Right lung (tissue), 5 donors: ENCODE measurements around the gene CCDC87. TPM values are rescaled to one million over a fixed set of nuclear protein-coding genes. Genes with fewer than 3 reads are reported as not detected.
"Not testable (repeated sequence)": the region's sequence is repeated elsewhere in the genome, so short reads cannot be mapped to it uniquely, and the experiment has no call there.

ENCODE experiments used
- DNase-seq, 2 donors: peaks; one replicate each; pipeline ENCODE4 v3.0.0-alpha.2; 2013
- polyA plus RNA-seq, 5 donors: library from polyadenylated mRNA; unstranded; fragments of 120-200 nt; gene quantifications; one replicate each; pipeline versions ENCODE4 v1.2.1 to v1.2.3, GENCODE V29; 2013; ENCODE audit warnings: inconsistent platforms in 1 of 5, low replicate concordance in 1 of 5; ENCODE audit not compliant: insufficient read length in 5 of 5, insufficient read depth in 1 of 5

The CCDC87 gene
- polyA plus RNA-seq, 5 donors, result 0.10 to 0.18 (median 0.15) TPM

DNA sequence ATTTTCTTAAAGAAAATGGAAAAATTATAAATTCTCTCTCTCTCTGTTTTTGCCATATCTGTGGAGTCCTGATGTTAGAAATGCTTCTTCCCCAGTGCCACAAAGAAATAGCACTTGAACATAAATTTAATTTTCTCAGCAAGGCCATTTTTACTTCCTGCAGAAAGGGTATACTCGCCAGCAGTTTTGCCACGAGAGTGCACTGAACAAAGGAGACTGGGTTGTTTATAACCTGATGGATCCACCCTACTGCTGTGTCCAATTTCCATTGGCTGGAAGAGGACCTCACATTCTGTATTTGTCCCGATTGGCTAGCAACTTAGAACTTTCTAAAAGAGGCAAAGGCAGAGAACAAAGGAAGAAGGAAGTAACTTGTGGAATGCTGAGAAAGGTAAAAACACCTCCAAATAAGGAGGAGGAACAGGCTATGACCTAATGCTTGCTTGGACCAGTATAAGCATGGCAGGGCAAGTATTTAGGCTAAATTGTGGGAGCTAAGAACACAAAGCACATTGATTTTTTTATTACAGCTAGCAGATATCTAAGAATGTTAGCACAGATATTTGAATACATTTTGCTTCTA lies 10.2 kb downstream of the CCDC87 start:
- DNase-seq, result not testable (repeated sequence)

DNA sequence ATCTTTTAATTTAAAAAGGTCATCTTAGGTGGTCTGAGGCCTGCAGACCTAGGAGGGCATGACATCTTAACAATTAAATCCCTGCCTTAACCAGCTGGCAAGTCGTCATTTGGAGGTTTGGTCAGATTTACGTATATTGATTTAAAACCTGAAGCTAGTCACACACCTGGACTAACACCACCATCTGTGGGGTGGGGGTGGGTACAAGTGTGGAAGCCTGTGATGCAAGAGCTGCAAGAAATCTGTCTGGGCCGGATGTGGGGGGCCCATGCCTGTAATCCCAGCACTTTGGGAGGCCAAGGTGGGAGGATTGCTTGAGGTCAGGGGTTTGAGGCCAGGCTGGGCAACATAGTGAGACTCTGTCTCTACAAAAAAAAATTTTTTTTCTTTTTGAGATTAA lies 11.6 kb downstream of the CCDC87 start:
- DNase-seq, result no peak

DNA sequence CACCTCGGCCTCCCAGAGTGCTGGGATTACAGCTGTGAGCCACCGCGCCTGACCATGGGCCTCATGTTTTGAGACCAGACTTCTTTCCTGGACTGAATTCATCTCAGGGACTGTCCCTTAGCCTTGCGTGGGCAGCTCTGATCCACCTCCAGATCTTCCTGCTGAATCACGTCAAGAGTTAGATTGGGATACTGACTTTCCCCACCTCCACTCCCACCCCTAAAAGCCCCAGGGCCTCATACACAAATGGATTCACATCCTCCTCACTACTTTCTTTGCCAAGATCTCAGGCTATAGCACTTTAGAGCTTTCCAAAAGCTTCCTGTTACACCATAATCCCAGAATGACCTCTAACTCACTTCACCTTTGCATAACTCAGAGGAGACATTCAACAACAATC lies 12.1 kb downstream of the CCDC87 start:
- no peak for DNase-seq

DNA sequence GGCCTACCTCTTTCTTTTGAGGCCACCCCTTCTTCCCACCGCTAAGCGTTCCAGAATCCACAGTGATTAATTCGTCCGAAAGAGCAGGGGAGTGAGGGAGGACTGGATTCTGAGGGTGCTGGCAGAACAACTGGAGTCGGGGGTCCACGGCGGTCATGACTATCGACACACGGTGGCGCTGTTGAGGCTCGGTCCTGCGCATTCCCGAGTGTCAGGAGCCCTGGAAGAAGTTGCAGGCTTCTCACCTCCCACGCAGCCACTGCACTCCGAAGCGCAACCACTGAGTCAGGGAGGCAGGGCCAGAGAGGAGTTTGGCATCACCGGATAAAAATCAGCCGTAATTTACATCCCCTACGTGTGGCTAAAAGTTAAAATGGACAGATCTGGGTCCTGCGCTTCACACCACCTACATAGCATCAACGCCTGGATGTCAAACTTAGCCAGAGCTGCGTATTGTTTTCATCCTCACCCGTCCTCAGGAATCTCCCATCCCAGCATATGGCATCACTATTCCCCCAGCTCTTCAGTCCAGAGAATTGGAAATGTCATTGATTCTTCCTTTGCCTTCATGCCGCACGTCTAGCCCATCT lies 13.8 kb downstream of the CCDC87 start:
- DNase-seq, result peak; percentile 40 to 57

DNA sequence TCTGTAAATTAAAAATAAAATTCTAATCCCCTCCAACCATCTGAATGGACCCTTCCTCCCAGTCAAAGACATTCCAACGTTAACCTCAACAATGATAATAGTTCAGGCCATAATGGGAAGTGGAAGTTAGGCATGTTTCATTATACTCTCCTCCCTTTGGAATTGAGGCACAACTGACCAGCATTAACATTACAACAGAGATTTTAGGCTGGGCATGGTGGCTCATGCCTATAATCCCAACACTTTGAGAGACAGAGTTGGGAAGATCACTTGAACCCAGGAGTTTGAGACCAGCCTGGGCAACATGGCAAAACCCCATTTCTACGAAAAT lies 22.0 kb downstream of the CCDC87 start:
- no peak for DNase-seq

DNA sequence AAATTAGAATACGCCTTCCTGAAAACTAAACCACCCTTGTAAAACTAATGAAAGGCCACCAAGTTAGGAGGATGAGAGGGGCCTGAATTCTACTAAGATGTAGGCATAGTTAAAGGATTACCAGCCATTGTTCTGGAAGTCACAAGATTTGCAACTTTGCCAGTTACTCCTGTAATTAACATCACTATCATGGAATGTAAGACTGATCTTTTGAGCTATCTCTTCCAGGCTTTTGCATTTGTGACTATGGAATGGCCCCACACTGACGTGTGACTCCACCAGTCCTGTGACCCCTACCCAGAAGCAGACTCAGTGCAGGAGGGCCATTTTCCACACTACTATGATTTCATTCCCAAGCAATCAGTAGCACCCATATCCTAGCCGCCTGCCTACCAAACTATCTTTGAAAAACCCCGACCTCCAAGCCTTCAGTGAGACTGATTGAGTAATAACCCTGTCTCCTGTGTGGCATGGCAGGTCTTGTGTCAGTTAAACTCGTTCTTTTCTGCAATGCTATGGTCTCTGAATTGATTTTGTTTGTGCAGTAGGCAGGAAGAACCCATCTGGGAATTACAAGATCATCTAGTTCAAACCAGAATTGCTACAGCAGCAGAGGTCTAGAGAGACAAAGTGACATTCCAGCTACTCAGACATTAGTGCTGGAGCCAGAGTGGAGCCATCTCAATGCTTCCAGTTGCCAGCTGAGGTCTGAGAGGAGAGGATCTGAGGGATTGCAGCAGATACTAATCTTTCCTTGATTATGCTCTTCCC lies 22.6 kb downstream of the CCDC87 start:
- DNase-seq, result no peak

DNA sequence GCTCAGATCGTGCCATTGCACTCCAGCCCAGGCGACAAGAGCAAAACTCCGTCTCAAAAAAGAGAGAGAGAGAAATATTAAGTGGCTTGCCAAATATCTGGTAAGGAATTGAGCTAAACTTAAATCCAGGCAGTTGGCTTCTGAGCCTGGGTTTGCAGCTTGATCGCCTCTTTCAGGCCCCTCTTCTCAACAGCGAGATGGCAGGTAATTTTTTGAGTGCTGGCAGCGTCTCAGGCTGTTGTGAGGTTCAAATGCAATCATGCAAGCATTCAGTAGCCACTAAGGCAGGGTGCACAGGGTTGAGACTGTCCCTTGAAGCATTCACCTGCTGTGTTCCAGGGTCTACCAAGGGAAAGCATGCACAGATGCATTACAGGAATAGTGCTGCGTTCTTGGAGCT lies 23.8 kb downstream of the CCDC87 start:
- no peak for DNase-seq

DNA sequence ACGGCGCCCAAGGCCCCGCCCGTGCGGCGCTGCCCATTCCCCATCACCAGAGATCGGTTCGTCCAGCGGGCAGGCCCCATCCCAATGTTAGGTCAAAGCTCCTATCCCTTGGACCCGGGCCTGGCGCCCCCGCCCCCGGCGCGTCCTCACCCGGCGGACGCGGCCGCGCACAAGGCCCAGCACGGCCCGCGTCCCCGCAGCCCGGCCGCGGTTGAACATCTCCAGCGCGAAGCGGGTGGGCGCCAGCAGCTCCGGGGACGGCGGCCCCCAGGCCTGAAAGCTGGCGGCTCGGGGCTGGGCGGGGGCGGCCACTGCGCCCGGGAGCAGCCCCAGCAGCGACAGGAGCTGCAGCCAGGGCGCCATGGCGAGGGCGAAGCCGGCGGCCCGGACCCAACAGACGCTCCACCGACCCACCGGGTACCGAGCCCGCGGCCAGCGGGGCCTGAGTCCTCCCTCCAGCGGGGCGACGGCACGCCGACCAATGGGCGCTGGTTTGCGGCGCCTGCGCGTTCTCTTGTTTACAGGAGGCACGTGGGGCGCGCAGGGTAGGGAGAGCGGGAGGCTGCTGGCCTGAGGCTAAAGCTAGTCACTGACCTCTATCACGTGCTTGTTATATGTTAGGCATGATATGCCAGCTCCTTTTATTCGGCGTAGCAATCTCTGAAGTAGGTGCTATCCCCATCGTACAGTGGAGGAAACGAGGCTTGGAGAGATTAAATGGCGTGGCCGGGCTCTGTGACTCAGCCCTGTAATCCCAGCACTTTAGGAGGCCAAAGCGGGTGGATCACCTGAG lies 24.5 kb downstream of the CCDC87 start, which contains the start of gene CTSF:
Gene CTSF, minus strand, starts transcription at position 483 of the 793 bp plus-strand sequence. Its CDS starts 120 bp downstream, at position 363.
- DNase-seq, result peak; percentile 54 to 63

DNA sequence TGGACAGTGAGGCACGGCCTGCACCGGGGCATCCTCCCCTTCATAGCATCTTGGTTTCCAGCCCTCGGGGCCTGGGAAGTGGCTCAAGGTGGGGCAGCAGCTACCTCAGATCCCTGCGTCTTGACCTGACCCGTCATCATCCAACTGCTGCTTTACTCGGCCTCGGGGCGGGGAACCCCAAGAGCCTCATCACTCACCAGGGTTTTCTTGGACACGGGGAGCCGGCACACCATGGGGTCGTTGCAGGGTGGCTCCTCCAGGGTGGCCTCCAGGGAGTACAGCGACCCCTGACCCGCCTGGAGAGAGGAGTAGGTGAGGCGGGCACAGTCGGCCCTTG lies 25.1 kb downstream of the CCDC87 start:
- no peak for DNase-seq

DNA sequence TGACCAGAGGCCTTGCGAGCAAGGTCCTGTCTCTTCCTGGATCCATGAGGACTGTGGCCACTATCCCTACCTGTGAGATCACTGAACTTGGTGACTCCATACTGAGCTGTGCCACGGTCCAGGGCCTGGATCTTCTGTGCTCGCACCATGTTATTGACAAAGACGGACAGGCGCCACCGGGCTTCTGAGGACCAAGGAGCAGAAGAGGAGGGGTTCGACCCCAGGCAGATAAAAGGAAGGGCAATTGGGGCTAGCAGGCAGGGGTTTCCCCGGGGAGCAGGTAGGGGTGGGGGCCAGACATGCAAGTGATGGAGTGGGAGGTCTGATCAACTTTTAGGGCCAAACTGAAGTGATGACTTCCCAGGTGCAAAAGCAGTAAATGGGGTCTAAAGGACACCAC lies 26.6 kb downstream of the CCDC87 start:
- no peak for DNase-seq

DNA sequence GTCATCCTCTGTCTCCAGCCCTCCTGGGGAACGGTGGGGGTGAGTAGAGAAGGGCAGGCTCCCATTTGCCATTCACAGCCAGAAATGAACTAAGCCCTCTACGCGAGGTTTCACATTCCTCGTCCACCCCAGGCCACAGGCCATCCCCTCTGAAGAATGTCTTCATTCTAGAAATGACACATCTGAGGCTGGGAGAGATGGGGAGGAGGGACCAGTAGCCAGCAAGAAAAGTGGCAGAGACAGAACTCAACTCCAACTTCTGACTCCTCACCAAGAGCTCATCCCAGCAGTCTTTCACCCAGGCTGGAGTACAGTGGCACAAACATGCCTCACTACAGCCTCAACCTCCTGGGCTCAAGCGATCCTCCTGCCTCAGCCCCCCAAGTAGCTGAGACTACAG lies 27.9 kb downstream of the CCDC87 start:
- no peak for DNase-seq

DNA sequence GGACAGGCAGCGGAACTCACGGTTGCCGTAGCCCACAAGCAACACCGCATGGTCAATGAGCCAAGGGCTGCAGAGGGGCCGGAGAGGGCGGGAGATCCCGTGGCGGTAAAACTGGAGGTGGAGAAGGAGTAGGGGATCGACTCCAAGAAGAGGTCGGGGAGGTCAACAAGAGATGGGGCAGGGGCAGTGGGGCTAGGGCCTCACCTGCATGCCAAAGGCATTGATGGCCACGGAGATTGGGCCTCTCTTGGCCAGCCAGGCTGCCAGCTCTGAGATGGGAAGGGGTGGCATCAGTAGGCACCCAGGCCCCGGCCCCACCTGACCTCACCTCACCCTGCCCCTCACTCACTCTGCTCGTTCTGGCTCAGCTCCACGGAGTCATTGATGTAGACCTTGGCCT lies 28.3 kb downstream of the CCDC87 start:
- no peak for DNase-seq

DNA sequence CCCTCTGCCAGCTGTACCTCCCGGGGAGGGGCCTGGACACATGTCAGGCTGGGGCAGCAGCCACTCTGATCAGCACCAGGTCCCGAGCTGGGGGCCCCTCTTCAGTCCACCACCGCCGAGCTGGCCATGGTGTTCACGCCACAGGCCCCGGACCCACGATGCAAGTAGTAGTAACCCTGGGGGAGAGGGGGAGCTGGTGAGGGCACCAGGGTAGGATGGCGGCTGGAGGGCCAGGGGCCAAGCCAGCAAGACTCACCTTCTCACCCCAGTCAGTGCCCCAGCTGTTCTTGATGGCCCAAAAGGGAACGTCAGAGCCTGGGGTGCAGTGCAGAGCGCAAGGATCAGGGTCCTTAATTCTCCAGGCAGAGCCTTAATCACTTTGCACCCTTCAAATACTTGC lies 29.0 kb downstream of the CCDC87 start:
- no peak for DNase-seq

DNA sequence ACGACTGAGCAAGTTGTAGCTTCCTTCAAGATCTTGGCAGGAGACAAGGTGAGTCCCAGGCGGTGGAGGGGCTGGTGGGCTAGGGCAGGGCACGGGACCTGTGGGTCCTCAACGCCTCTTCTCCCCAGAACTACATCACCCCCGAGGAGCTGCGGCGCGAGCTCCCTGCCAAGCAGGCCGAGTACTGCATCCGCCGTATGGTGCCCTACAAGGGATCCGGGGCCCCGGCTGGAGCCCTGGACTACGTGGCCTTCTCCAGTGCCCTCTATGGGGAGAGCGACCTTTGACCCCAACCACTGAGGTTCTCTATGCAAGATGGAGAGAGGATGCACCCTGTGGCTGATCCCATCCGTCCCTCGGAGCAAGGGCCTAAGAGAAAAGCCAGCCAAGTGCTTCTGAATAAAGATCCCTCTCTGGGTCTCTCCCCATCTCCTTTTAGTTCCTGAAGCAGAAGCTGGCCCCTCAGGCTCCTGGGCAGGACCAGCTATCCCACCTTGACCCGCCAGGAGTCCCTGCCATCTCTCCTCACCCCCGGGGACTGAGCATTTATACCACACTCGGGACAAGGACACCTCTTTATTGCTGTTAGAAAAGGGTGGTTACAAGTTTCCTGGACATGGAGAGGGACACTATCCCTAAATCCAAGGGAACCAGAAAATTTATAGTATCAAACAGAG lies 29.8 kb downstream of the CCDC87 start:
- no peak for DNase-seq

DNA sequence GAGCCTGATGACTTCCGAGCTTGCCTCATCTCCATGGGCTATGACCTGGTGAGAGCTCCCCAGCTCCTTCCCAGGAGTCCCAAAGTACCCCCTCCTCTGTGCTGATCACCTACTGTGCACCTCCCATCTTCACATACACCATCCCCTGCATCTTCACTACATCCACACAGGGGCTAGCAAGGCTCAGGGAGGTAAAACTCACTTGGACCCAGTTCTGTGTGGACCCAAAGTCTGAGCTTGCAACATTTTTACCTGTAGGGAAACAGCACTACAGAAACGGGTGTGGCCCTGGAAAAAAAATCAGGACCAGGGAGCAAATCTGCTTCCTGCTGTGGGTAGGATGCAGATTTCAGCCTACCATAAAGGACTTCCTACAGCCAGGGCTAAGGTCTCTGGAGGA lies 30.6 kb downstream of the CCDC87 start:
- no peak for DNase-seq

DNA sequence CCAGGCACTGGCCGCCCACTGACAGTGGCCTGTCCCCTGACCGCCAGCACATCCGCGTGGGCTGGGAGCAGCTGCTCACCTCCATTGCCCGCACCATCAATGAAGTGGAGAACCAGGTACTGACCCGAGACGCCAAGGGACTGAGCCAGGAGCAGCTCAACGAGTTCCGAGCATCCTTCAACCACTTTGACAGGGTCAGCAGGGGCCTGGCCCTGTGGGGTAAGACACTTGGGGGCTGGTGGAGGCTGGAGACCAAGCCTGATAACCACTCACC lies 31.0 kb downstream of the CCDC87 start:
- no peak for DNase-seq

DNA sequence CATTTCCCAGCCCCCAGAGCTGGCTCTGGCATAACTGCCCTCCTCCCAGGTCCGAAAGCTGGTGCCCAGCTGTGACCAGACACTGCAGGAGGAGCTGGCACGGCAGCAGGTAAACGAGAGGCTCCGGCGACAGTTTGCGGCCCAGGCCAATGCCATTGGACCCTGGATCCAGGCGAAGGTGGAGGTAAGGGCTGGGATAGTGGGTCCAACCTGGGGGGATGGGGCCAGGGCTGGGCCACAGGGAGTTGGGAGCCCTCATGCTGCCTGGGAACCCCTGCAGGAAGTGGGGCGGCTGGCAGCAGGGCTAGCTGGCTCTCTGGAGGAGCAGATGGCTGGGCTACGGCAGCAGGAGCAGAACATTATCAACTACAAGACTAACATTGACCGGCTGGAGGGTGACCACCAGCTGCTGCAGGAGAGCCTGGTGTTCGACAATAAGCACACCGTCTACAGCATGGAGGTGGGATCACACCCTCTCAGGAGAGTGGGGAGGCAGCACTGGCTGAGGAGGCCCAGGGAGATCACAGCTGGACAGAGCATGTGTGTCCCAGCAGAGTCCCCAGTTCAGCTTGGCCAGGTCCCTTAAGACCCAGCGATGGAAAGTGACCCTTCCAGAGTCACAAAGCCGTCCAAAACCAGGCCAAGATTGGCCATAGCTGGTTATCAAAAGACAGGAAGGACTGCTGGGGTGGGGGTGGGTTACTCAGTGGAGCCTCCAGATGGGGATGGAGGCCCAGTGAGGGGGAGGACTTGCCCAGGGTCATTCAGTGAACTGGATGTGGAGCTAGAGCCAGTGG lies 31.5 kb downstream of the CCDC87 start:
- DNase-seq, result no peak

DNA sequence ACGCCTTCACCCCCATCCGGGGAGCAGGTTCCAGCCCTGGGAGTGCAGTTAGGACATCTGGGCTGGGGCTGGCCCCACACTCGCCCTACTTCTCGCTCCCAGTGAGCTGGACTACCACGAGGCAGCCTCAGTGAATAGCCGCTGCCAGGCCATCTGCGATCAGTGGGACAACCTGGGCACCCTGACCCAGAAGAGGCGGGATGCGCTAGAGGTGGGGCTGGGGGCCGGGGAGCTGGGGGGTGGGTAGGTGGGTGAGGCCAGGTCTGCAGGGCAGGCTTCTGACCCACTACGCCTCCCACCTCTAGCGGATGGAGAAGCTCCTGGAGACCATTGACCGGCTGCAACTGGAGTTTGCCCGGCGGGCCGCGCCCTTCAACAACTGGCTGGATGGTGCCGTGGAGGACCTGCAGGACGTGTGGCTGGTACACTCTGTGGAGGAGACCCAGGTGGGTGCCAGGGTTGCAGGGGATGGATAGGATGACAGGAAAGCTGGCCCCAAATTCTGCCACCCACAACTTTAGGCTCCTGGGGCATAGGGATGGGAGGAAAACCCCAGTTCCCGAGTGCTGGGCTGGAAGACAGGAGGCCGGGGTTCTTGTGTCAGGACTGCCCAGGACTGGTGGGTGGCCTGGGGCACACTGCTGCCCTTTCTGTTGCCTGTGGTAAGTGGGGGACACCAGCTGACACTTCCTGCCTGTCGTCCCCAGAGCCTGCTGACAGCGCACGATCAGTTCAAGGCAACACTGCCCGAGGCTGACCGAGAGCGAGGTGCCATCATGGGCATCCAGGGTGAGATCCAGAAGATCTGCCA lies 32.8 kb downstream of the CCDC87 start:
- DNase-seq, result no peak

DNA sequence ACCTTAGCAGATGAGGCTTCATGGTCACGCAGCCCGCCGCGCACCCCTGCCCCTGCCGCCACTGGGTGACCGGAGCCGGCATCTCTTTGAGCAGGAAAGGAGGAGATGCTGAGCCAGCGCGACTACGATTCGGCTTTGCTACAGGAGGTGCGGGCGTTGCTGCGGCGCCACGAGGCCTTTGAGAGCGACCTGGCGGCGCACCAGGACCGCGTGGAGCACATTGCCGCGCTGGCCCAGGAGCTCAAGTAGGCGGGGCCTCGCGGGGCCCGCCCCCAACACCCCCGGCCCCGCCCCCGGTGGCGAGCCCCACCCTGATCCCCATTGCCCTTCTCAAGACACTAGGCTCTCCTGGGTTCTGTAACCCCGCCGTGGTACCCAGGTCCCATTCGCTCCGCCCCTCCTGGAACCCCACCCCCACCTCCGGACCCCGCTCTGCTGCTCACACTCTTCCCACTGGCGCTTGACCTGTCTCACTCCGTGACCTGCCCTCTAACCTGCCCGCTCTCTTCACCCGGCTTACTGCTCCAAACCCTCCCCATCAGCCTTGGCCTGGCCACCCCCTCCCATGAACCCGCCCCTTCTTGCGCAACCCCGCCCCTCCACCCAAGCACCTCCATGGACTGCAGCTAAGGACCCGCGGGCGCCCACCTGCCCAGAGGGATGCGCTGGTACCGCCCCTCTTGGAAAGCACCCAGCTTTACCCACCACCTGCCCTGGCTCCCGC lies 33.6 kb downstream of the CCDC87 start:
- no peak for DNase-seq

DNA sequence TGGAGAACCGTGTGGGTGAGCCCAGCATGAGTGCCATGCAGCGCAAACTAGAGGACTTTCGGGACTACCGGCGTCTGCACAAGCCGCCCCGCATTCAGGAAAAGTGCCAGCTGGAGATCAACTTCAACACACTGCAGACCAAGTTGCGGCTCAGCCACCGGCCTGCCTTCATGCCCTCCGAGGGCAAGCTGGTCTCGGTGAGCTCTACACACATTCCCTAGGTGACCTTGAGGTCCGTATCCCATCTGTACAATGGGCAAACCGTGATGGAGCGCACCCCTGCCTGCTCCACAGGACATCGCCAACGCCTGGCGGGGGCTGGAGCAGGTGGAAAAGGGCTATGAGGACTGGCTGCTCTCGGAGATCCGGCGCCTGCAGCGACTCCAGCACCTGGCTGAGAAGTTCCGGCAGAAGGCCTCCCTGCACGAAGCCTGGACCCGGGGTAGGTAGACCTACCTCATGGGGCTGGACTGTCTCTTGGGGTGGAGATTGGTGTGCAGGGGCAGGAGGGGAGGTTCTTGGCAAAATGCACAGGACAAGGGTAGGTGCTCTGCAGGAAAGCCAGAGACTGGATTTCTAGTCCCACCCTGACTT lies 35.0 kb downstream of the CCDC87 start:
- DNase-seq, result no peak
